Measurements from ENCODE around the gene ZNF688. TPM values are rescaled to one million over a fixed set of nuclear protein-coding genes. Genes with fewer than 3 reads are reported as not detected.
A peak's percentile ranks its signal among the peaks of the same experiment; 100 is the strongest.

Gene ZNF688
- total and polyA plus RNA-seq, 9 of the 15 experiments (the other 6 are each of a cell fraction or from before 2014, with no cell fraction given): 0.48 to 12.9 (median 4.5) TPM

DNA sequence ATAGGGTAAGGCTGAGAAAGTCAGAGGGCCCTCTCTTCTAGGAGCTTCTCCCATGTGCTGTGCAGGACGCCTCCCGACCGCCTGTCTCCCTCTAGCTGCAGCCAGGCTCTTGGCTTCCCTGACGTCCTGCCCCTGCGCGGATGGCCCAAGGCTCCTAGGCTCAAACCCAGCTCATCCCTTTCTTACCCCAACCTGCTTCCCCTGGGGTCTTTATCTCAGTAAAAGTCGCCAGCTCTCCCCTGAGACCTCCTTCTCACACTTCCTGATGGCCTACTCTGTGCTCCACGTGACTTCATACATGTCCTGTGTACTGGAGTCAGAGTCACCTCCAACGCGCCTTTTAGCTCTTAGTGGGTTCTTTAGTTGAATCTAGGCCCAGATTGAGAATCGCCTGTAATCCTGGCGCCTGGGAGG lies 35.7 kb downstream of the ZNF688 start (continued):
- TF ChIP-seq, protein P1, sequence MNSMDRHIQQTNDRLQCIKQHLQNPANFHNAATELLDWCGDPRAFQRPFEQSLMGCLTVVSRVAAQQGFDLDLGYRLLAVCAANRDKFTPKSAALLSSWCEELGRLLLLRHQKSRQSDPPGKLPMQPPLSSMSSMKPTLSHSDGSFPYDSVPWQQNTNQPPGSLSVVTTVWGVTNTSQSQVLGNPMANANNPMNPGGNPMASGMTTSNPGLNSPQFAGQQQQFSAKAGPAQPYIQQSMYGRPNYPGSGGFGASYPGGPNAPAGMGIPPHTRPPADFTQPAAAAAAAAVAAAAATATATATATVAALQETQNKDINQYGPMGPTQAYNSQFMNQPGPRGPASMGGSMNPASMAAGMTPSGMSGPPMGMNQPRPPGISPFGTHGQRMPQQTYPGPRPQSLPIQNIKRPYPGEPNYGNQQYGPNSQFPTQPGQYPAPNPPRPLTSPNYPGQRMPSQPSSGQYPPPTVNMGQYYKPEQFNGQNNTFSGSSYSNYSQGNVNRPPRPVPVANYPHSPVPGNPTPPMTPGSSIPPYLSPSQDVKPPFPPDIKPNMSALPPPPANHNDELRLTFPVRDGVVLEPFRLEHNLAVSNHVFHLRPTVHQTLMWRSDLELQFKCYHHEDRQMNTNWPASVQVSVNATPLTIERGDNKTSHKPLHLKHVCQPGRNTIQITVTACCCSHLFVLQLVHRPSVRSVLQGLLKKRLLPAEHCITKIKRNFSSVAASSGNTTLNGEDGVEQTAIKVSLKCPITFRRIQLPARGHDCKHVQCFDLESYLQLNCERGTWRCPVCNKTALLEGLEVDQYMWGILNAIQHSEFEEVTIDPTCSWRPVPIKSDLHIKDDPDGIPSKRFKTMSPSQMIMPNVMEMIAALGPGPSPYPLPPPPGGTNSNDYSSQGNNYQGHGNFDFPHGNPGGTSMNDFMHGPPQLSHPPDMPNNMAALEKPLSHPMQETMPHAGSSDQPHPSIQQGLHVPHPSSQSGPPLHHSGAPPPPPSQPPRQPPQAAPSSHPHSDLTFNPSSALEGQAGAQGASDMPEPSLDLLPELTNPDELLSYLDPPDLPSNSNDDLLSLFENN (IDR thresholded peaks at IDR 0.05; ENCODE audit: low read depth in 2 of 2, low read length in 2 of 2): no peak
- TF ChIP-seq DMBX1 (CRISPR knock-in tag; IDR thresholded peaks at IDR 0.05; ENCODE audit: borderline replicate concordance): 0 out of 2 replicates have a peak, but pooled peaks have one; percentile 19
- no peak for TF ChIP-seq KDM4B (IDR thresholded peaks at IDR 0.05; ENCODE audit: borderline replicate concordance in 2 of 2, low read depth in 1 of 2)
- no peak for TF ChIP-seq TAF9B (IDR thresholded peaks at IDR 0.05; ENCODE audit: partially characterized antibody)
- TF ChIP-seq, protein P2, sequence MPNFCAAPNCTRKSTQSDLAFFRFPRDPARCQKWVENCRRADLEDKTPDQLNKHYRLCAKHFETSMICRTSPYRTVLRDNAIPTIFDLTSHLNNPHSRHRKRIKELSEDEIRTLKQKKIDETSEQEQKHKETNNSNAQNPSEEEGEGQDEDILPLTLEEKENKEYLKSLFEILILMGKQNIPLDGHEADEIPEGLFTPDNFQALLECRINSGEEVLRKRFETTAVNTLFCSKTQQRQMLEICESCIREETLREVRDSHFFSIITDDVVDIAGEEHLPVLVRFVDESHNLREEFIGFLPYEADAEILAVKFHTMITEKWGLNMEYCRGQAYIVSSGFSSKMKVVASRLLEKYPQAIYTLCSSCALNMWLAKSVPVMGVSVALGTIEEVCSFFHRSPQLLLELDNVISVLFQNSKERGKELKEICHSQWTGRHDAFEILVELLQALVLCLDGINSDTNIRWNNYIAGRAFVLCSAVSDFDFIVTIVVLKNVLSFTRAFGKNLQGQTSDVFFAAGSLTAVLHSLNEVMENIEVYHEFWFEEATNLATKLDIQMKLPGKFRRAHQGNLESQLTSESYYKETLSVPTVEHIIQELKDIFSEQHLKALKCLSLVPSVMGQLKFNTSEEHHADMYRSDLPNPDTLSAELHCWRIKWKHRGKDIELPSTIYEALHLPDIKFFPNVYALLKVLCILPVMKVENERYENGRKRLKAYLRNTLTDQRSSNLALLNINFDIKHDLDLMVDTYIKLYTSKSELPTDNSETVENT (CRISPR knock-in tag; IDR thresholded peaks at IDR 0.05): 0 out of 2 replicates have a peak, but pooled peaks have one; percentile 39
- TF ChIP-seq ZNF175 (CRISPR knock-in tag; IDR thresholded peaks at IDR 0.05; ENCODE audit: low read depth): no peak
- TF ChIP-seq C11orf30 (IDR thresholded peaks at IDR 0.05; ENCODE audit: low read depth): no peak
- no peak for TF ChIP-seq EP300 (IDR thresholded peaks at IDR 0.05; ENCODE audit: low read length)
- TF ChIP-seq CC2D1A (IDR thresholded peaks at IDR 0.05): peak; percentile 73
- TF ChIP-seq SIN3B (IDR thresholded peaks at IDR 0.05; ENCODE audit: low read depth): no peak
- TF ChIP-seq CREB1 (IDR thresholded peaks at IDR 0.05): peak; percentile 41; the same call in 1 of the 2 replicates
- TF ChIP-seq CREB1 (CRISPR knock-in tag; IDR thresholded peaks at IDR 0.05): 0 out of 2 replicates have a peak, but pooled peaks have one; percentile 34
- TF ChIP-seq ZNF436 (CRISPR knock-in tag; IDR thresholded peaks at IDR 0.05): no peak
- no peak for TF ChIP-seq SNRNP70 (optimal IDR thresholded peaks at IDR 0.05; ENCODE audit: low read depth, low read length)
- no peak for TF ChIP-seq BACH1 (tag; IDR thresholded peaks at IDR 0.05)
- TF ChIP-seq, protein P3, sequence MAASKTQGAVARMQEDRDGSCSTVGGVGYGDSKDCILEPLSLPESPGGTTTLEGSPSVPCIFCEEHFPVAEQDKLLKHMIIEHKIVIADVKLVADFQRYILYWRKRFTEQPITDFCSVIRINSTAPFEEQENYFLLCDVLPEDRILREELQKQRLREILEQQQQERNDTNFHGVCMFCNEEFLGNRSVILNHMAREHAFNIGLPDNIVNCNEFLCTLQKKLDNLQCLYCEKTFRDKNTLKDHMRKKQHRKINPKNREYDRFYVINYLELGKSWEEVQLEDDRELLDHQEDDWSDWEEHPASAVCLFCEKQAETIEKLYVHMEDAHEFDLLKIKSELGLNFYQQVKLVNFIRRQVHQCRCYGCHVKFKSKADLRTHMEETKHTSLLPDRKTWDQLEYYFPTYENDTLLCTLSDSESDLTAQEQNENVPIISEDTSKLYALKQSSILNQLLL (CRISPR knock-in tag; IDR thresholded peaks at IDR 0.05; ENCODE audit: borderline replicate concordance): no peak
- no peak for TF ChIP-seq HNRNPL (IDR thresholded peaks at IDR 0.05; ENCODE audit: low read depth, low read length)
- TF ChIP-seq KLF10 (CRISPR knock-in tag; IDR thresholded peaks at IDR 0.05): no peak
- TF ChIP-seq, protein P4, sequence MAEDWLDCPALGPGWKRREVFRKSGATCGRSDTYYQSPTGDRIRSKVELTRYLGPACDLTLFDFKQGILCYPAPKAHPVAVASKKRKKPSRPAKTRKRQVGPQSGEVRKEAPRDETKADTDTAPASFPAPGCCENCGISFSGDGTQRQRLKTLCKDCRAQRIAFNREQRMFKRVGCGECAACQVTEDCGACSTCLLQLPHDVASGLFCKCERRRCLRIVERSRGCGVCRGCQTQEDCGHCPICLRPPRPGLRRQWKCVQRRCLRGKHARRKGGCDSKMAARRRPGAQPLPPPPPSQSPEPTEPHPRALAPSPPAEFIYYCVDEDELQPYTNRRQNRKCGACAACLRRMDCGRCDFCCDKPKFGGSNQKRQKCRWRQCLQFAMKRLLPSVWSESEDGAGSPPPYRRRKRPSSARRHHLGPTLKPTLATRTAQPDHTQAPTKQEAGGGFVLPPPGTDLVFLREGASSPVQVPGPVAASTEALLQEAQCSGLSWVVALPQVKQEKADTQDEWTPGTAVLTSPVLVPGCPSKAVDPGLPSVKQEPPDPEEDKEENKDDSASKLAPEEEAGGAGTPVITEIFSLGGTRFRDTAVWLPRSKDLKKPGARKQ (CRISPR knock-in tag; IDR thresholded peaks at IDR 0.05): no peak
- TF ChIP-seq ZZZ3 (IDR thresholded peaks at IDR 0.05): peak; percentile 86; the same call in 1 of the 2 replicates
- no peak for TF ChIP-seq NCOA6 (IDR thresholded peaks at IDR 0.05)
